Measurements from ENCODE around the gene JAK1.
A peak's percentile ranks its signal among the peaks of the same experiment; 100 is the strongest.

JAK1 gene

GRCh38 chr1:64886877-64887276 is 79.5 kb downstream of the JAK1 start:
- DNase-seq: no peak

- DNase-seq: no peak
Measured at GRCh38 chr1:64885648-64886047, 80.7 kb downstream of the JAK1 start.

- DNase-seq: no peak
Measured at GRCh38 chr1:64884261-64885040, 81.9 kb downstream of the JAK1 start.

- DNase-seq: no peak
Measured at GRCh38 chr1:64882574-64883255, 83.6 kb downstream of the JAK1 start.

- no peak for DNase-seq
Measured at GRCh38 chr1:64881281-64881680, 85.1 kb downstream of the JAK1 start.

- DNase-seq: no peak
Measured at GRCh38 chr1:64880449-64880848, 85.9 kb downstream of the JAK1 start.

GRCh38 chr1:64878931-64879611 is 87.3 kb downstream of the JAK1 start:
- no peak for DNase-seq

GRCh38 chr1:64878090-64878489 is 88.3 kb downstream of the JAK1 start:
- DNase-seq: no peak

GRCh38 chr1:64877598-64877997 is 88.8 kb downstream of the JAK1 start:
- DNase-seq: no peak

GRCh38 chr1:64877151-64877550 is 89.2 kb downstream of the JAK1 start:
- DNase-seq: no peak

- DNase-seq: no peak
Measured at GRCh38 chr1:64875606-64876005, 90.7 kb downstream of the JAK1 start.

- DNase-seq: no peak
Measured at GRCh38 chr1:64875101-64875500, 91.2 kb downstream of the JAK1 start.

- DNase-seq: no peak
Measured at GRCh38 chr1:64874666-64875065, 91.7 kb downstream of the JAK1 start.

- DNase-seq: no peak
Measured at GRCh38 chr1:64873576-64873975, 92.8 kb downstream of the JAK1 start.

- DNase-seq: no peak
Measured at GRCh38 chr1:64872067-64872466, 94.3 kb downstream of the JAK1 start.

- DNase-seq: no peak
Measured at GRCh38 chr1:64871256-64871655, 95.1 kb downstream of the JAK1 start.

GRCh38 chr1:64867266-64867665 is 99.1 kb downstream of the JAK1 start:
- DNase-seq: no peak

- no peak for DNase-seq
Measured at GRCh38 chr1:64866689-64867088, 99.7 kb downstream of the JAK1 start.

- DNase-seq: no peak
Measured at GRCh38 chr1:64865105-64865757, 101.1 kb downstream of the JAK1 start.

- DNase-seq: peak; percentile 86
Measured at GRCh38 chr1:64864018-64864940, 102.1 kb downstream of the JAK1 start.

GRCh38 chr1:64861611-64862010 is 104.7 kb downstream of the JAK1 start:
- DNase-seq: no peak

- DNase-seq: no peak
Measured at GRCh38 chr1:64857347-64857746, 109.0 kb downstream of the JAK1 start.

Measured in NCI-H2029 treated with DMSO at 0.1 percent for 48 hours (cell line).